Fibroblast of pulmonary artery (primary cell): ENCODE measurements around the gene PCDHAC2.

Source experiments
- DNase-seq: peaks from one replicate; pipeline ENCODE4 v3.0.0-alpha.2; 2010; ENCODE audit warnings: low read depth
- H3K4me3 ChIP-seq: replicated peaks from 2 replicates; pipeline ENCODE4 v1.5.1; 2011; ENCODE audit warnings: low read depth, mild to moderate bottlenecking, control low read depth, low read length, moderate library complexity
- CTCF ChIP-seq: IDR thresholded peaks from 2 replicates; pipeline ENCODE4 v1.5.1; 2011; ENCODE audit warnings: mild to moderate bottlenecking, control low read depth, low read length, inconsistent platforms; ENCODE audit errors: missing control alignments

The PCDHAC2 gene

GRCh38 chr5:141010047-141010793 lies 43.9 kb downstream of the PCDHAC2 start:
- no peak for DNase-seq
- no peak overlapping the region for H3K4me3 ChIP-seq
- TF ChIP-seq CTCF = no peak

GRCh38 chr5:141017943-141018342 lies 51.7 kb downstream of the PCDHAC2 start:
- no peak for TF ChIP-seq CTCF
- H3K4me3 ChIP-seq = no peak overlapping the region
- no peak for DNase-seq
